EH (cell line): Measurements from ENCODE around the gene WRAP73.

Source experiments
- DNase-seq: peaks from one replicate; pipeline ENCODE4 v3.0.0-alpha.2; 2015; ENCODE audit warnings: low read depth

Gene WRAP73

DNA sequence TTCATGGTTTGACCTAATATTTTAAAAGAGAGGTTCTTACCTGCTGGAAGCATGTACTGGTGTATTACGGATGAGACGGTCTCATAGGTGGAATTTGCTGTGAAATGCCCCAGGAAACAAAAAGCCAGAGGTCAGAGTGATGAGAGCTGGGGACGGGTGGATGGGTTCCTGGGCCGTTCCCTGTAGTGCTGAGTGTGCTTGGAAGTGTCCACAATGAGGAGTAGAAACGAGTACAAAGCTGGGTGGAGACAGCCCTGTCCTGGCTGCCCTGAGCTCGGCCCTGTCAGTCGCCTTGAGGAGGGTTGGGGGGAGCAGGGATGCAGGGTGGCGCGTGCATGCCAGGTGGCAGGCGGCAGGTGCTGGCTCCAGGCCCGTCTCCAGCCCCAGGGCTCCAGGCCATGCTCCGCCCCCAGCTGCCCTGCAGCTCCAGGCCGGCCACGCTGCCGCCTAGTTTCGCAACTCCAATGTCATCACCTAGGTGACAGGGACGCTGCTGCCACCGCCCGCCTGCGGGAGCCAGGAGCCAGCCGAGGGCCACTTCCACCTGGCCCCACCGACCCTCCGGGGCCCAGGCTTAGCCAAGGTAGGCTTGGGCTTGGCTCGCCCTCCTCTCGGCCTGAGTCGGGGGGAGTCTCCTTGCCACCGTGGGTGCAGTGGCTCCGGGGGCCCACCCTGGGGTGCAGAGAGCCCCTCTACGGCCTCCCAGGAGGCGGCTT is 18.8 kb upstream of the WRAP73 start:
- peak; percentile 31 for DNase-seq

DNA sequence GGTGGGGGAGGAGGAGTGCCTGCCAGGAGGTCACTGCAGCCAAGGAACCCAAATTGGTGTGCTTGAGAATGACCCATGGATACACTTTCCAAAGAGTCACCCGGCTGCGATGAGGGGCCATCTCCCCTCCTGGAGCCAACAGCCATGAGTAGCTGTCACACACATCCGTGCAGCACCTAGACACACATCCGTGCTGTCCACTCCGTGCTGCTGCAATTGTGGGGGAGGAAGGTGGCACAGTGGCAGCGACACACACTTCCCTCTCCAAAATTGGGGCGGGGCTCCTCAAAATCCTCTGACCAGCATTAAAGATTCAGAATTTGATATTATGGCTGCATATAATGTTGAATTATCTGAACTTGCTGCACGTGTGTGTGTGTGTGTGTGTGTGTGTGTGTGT is 18.2 kb upstream of the WRAP73 start:
- no peak for DNase-seq

DNA sequence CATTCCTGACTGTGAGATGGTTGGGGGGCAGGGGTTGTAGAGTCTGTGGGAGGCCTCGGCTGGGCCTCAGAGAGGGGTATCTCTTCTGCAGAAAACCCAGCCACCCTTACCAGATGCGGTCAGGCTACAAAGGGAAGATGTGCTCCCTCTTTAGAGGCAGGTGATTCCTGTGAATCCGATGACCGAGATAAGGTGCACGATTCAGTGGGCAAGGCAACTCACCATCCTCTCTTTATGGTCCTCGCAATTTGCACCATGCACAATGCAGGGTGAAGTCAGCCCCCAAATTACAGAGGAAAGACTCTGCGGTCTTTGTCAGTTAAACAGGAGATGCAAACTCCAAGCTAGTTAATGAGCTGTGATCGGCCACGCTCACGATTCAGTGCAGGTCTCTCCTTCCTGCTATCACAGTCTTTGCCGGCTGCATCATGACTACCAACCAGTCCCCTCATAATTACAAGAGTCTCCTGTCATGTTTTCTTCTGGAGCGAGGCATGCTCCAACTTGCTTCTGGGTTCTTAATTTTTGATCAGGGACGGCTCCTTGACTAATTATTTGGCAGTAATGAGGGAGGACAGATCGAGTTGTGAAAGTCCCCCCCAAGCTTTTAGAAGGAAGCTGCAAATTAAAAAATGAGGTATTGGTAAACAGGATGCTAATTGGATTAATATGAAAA is 14.9 kb upstream of the WRAP73 start:
- no peak for DNase-seq

DNA sequence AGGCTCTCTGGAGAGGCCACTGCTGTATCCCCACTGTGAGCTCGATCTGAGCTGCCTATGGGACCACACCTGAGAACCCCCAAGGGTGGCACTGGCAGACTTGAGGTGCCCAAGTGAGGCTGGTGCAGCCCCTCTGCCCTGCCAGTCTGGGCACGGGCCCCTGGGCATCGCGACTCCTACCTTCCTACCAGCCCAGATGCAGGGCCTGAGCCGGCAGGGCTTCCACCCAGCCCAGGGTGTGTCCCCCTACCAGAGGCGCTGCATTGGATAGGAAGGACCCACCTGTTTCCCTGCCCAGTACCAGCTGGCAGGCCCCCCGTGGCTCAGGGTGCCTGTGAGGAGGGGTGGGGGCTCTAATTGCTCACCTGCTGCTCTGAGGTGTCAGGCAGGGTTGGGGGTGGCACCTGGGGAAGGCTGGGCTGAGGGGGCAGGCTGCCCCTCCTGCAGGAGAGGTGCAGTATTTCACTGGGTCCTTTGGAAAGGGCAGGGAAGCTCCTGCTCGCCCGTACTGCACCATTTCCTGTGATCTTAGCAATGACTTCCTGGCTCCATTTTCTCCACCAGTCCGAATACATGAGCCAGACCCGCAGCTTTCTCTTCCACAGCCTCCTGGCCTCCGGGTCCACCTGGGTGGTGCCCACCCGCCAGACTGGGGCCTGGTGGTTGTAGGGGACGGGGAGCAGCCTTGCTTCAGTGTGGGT is 14.2 kb upstream of the WRAP73 start:
- DNase-seq = no peak

DNA sequence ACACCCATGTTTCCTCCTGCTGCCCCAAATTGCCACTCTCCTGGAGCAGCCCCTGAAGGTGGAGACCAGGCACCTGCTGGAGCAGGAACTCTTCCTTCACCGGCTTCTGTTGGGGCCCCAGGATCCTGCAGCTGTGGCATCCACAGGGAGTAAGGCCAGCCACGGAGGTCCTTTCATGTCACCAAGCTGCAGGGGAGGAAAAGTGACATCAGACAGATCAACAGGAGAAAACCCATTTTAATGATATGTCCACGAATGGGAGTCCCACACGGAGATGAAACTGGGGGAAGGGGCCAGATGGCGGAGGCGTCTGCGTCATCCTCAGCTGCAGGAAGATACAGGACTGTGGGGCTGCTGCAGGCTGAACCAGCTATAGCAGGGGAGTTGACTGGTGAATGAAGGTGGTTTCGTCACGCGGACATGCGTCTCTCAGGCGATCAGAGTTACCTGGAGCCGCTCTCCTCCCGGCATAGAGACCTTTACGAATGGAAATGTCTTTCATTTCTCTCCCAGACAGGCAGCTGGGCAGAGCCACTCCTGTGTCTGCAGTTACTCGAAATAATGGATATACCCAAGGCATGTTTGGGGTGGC is 12.3 kb upstream of the WRAP73 start:
- no peak for DNase-seq

DNA sequence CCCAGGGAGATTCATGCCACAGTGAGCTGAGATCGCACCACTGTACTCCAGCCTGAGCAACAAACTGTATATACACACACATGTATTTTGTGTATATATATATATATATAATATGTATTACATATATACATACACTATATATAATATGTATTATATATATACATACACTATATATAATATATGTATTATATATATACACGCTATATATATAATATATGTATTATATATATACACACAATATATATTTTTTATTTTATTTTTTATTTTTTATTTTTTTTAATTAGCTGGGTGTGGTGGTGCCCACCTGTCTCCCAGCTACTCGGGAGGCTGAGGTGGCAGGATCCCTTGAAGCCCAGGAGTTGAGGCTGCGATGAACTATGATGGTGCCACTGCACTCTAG is 11.7 kb upstream of the WRAP73 start:
- no peak for DNase-seq

DNA sequence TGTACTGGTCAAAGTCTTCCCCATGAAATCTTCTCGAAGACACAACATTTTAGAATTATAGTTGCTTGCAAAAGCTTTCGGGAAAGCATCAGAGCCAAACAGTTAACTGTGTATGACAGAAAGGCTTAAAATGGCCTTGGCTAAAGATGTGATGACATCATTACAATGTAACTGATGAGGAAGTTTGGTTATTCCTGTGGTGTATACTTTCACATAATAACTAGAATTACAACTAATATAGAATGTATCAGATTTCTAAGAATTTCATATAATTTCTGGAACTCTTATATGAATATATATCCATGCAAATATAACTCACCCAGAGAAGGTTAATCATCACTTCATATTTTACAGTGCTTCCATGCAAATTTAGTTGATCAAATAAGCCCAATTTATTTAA is 10.8 kb upstream of the WRAP73 start:
- DNase-seq = no peak

DNA sequence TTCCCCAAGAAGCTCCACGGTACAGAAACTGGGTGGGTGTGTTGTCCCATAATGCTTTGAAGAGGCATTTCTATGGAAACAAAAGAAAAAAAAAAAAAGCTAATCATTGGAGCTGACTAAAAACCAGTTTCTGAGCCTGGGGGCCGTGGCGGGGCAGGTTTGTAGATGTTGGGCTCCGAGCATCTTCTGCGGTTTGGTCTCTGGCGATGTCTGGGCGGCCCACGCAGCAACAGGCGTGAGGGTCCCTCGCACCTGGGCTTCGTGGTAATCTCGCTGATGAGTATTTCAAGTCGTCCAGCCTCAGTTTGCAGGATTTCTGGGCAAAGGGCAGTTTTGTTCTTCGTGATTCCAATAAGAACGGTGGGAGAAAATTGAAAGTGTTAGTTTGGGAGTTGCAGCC is 9.2 kb upstream of the WRAP73 start:
- DNase-seq = no peak

DNA sequence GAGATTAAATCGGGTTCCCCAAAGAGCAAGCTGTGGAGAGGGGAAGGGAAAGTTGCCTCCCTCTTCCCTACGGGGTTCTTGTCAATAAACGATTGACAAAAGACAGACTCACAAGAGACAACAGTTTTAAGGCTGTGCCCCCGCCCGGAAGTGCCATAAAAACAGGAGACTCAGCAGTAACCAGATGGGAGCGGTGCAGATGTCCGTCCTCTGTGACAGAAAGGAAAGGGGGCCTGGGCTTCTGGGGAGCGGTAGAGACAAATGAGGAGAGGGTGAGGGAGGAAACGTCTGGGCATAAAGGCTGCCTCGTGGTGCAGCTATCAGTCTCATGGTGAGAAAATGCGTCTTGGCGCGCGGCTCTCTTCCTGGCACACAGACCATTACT is 8.3 kb upstream of the WRAP73 start:
- DNase-seq = no peak

DNA sequence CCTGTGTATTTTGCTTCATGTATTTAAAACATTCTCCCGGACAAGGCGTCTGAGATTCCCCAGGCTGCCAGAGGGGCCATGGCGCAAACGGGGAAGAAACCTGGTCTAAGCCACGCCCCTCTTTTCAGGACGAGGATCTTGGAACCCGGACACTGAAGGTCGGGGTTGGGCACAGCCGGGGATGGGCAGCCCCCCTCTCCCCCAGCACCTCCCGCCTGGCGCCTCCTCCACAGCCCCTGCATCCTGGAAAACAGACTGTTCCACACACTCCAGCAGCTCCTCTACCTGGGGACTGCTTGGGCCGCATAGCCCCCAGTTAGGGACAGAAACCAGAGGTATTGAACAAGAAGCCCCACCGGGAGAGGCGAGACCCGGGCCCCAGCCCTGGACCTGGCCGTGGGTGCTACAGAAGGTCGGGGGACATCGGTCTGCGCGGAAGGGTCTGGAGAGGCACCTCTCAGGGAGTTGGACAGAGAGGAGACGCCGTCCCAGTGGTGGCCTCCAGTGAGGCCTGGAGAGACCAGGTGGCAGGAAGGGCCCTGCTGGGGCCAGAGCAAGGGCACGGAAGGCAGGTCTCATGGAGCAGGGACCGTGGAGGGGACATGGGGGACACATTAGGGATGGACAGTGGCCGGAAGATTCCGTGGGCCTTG is 7.8 kb upstream of the WRAP73 start:
- DNase-seq = no peak

DNA sequence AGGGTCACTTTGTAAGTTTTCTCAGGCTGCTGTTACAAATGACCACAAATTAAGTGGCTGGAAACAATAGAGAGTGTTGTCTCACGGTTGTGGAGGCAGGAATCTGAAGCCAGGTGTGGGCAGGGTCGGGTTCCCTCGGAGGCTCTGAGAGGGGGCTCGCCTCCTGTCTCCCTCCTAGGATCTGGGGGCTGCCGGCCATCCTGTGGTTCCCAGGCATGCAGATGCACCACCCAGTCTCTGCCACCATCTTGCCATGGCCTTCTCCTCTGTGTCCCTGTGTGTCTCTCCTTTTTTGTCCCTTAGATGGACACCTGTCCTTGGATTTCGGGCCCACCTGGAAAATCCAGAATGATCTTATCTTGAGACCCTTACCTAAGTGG is 7.2 kb upstream of the WRAP73 start:
- no peak for DNase-seq

DNA sequence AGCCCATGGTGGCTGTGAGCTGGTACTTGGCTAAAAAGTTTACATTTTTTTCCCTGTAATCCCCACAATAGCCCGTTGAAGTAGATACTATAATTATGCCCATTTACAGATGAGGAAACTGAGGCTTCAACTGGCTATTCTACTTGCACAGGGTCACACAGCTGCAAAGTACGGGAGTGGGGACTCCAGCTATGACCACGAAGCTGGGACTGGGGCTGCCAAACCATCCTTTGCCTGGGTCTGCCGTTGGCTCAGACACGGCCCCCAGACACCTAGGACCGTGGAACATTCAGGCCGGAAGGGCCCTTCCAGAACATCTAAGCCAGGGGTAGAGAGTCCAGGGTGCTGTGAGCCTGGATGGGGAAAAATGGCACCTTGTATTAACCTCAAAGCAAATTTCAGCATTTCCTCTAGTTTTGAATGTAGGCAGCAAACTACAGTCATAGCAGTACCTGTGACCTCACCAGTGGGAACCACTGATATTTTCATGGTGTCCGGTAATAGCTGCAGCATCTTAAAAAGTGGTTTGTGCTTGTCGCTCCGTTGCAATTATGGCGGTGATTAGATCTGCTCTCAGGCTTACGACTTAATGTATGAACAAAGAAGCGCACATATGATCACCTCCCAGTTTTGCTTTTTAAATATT is 6.7 kb upstream of the WRAP73 start:
- no peak for DNase-seq

DNA sequence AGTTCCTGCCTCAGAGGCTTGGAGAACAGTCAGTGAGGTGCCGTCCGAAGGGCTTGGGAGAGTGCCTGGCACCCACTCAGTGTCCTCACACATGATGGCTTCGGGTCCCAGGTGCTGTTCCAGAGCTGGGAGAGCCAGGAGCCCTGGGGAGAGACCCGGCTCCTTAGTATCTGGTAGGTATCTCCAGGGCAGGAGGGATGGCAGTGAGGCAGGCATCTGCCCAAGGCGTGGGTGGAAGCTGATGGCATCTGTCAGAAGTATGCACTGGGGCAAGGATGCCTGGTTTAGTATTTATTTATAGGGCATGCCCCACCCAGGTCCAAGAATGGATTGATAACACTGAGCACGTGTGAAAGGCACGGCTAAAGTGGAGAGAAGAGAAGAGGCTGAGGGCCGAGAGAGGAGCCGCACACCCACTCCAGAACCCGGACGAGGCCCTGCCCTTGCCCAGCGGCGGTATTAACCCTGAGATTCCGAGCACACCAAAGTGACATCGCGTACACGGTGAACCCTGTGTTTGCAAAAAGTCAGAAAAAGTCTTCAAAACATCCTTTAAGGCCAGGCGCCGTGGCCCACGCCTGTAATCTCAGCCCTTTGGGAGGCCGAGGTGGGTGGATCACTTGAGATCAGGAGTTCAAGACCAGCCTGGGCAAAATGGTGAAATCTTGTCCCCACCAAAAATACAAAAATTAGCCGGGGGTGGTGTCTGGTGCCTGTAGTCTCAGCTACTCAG is 4.8 kb upstream of the WRAP73 start:
- DNase-seq = no peak

DNA sequence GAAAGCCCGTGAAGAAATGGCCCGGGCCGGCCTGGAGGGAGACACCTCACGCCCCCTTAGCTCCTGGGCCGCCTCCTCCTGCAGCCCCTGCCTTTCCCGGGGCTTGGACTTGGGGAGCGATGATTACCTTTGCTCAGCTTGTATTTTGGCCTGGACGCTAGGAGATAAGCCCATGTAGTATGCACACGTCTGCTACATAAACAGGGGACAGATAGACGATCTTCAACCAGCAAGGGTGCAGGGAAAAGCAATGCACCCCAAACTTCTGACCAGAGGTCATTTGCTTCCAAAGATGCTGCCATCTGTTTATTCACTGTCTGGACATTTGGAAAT is 3.3 kb upstream of the WRAP73 start:
- no peak for DNase-seq

DNA sequence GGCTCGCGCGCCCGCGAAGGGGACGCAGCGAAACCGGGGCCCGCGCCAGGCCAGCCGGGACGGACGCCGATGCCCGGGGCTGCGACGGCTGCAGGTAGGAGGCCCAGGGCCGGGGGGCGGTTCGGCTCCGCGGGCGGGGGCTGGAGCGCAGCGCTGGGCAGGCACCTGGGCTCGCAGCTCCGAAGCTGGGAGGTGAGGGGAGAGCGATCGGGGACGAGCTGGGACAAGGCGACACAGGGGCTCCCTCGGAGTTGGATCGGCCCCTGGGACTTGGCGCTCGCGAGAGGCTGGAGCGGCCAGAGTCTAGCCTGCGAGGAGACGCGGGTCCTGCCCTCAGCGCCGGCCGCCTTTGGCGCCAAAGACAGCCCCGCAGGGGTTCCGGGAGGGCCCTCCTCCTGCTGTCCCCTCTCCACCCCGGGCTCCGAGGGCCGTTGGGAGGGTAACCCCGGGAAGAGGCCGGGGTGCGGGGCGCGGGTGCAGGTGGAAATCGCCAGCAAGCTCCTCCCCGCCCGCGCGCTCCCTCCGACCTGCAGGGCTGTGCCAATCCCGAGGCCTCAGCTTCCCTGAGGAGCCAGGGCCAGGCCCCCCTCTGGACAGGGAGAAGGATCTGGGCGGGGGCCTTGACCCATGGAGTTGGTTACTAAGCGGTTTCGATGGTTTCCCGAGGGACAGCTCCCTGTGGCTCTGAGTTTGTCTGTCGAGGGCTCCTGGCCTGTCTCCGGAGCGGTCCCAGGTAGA is 2.8 kb upstream of the WRAP73 start:
- DNase-seq = no peak

DNA sequence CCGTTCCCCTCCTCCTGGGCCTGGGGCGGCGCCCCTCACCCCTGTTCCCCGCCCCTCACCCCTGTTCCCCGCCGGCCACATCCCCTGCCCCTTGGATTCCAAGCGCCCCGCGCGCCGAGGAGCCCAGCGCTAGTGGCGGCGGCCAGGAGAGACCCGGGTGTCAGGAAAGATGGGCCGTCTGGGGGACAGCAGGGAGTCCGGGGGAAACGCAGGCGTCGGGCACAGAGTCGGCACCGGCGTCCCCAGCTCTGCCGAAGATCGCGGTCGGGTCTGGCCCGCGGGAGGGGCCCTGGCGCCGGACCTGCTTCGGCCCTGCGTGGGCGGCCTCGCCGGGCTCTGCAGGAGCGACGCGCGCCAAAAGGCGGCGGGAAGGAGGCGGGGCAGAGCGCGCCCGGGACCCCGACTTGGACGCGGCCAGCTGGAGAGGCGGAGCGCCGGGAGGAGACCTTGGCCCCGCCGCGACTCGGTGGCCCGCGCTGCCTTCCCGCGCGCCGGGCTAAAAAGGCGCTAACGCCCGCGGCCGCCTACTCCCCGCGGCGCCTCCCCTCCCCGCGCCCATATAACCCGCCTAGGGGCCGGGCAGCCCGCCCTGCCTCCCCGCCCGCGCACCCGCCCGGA is 2.1 kb upstream of the WRAP73 start, which contains the start of gene TP73:
Gene TP73, plus strand, starts transcription at position 587 of the 618 bp plus-strand sequence. CDS start 29,850 bp downstream, outside the sequence.
- no peak for DNase-seq

DNA sequence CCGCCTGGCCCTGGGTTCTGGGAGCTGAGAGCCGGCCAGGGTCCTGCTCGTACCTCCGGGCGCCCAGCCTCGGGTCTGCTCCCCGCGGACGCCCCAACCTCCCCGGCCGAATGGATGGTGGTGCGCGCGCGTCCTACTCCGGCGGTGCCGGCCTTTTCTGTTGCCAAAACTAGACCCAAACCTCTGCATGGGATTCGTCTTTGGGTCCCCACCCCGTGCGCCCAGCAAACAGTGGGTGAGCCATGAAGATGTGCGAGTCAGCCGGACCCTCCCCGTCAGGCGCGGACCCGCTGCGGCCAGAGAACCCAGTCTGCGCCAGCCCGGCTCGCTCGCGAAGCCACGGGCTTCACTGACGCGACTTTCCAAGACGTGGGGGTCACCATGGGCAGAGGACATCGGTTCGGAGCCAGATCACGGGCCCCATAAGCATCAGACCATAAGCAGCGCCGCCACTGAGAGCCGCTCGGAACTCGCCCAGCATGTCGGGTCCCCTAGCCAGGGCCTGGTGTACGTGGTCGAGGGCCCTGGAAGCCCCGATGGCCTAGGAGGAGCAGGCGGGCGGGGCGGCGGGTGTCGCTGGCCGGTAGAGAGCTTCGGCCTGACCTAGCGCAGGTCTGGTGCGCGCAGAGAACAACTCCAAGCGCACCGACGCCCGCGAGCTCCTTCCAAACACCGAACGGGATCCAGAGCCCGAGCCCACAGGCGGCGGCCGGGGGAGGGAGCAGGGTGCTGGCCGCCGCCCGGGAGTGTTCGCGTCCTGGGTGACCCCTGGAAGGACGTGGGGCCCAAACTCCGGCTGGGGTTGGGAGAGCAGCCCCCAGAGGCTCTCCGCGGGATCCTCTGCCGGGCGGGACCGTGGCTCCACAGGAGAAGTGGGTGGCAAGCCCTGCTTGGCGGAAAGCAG is 1.4 kb upstream of the WRAP73 start:
- DNase-seq = no peak

DNA sequence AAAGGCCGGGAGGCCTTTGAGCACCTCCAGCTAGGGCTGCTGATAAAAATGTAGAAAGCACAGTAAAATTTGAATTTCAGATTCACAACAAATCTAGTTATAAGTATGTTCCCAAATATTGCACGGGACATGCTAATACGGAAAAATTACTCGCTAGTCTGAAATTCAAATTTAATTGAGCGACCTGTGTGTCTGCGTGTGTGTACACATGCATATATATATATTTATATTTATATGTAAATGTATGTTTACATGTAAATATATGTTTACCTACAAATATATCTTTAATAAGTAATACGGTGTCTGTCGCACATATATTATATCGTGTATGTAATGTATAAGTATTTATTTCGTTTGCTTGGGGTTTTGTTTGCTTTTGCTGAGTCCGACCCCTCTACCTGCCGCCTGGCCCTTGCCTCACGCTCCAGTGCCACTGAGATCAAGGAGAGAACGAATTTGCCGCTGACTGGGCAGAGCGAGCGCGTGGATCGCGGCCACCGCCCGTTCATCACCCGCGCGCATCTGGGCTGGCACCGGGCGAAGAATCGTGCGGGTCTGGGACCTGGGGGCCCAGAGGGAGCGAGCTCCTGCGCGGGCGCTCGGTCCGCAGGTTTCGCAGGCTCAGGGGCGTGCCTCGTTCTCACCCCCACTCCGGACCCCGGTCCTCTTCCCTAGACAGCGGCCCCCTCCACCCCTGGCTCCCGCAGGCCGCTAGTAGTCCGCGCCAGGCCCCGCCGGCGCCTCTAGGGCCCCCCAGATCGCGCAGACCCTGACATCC is 534 bp upstream of the WRAP73 start:
- DNase-seq = no peak
